Muscle layer of duodenum (tissue), 2 donors: Measurements from ENCODE around the gene SYT8.
"Not testable (repeated sequence)": the region's sequence is repeated elsewhere in the genome, so short reads cannot be mapped to it uniquely, and the experiment has no call there.

Experiments used
- H3K27ac ChIP-seq: one replicate; pipeline ENCODE4 v1.7.0; 2013; ENCODE audit warnings: mild to moderate bottlenecking, low read length
- H3K27me3 ChIP-seq: one replicate; pipeline ENCODE4 v1.7.0; 2013; ENCODE audit warnings: low read depth, mild to moderate bottlenecking, control low read depth, low read length
- H3K36me3 ChIP-seq, 2 donors: one replicate each; pipeline ENCODE4 v1.7.0; 2013; ENCODE audit warnings: low read length in 2 of 2, control low read depth in 1 of 2, mild to moderate bottlenecking in 1 of 2; ENCODE audit not compliant: insufficient read depth in 2 of 2, control insufficient read depth in 1 of 2
- H3K4me1 ChIP-seq, 2 donors: one replicate each; pipeline ENCODE4 v1.7.0; 2013; ENCODE audit warnings: low read length in 2 of 2, mild to moderate bottlenecking in 2 of 2, control low read depth in 1 of 2, moderate library complexity in 1 of 2; ENCODE audit not compliant: insufficient read depth in 2 of 2, control insufficient read depth in 1 of 2
- H3K4me3 ChIP-seq, 2 donors: one replicate each; pipeline ENCODE4 v1.7.0; 2013; ENCODE audit warnings: low read length in 2 of 2, low read depth in 1 of 2, mild to moderate bottlenecking in 1 of 2
- H3K9me3 ChIP-seq, 2 donors: one replicate each; pipeline ENCODE4 v1.7.0; 2013; ENCODE audit warnings: low read length in 2 of 2, control low read depth in 1 of 2, mild to moderate bottlenecking in 1 of 2; ENCODE audit not compliant: control insufficient read depth in 1 of 2
- donor health status: healthy.

The SYT8 gene

DNA sequence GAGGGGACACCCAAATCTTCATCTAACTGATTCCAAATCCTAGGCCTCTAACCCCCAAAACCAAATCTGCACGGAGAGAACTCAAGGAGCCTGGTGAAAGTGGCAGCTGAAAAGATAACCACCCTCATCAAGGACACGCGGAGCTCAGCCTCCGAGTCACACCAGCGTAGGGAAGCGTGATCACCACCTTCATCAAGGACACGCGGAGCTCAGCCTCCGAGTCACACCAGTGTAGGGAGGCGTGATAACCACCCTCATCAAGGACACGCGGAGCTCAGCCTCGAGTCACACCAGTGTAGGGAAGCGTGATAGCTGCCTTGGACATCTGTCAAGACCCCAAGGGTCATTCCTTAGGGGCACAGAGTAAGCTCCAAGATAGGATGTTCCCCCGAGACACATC lies 29.3 kb upstream of the SYT8 start:
- no peak overlapping the region for H3K4me3 ChIP-seq

DNA sequence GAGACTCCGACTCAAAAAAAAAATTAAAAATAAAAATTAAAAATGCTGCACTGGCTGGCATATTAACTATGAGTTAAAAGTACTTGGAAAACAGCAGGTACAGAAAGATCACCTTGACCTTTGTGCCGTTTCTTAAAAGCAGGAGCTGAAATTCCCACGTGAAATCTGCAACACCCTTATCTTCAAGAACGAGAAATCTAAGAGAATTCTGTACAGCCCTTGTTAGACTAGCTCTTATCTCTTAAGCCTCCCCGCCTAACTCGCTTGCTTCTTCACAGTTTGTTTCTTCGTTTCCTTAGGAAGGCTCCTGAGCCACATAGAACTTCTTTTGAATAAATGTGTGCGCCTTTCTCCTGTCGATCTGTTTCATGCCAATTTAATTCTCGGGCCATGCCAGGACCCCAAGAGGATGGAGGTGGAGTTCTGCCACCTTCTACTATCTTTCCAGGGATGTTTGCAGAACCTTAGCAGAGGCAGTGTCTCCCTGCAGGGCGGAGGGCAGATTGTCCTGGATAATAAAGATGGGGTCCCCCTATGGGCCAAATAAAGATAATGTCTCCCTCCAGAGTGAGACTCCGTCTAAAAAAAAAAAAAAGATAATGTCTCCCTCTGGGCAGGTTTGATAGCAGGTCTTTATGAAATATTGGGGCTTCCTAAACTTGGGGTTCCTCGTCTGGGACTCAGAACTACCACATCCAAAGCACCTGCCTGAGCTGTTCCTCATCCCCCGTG lies 27.4 kb upstream of the SYT8 start:
- no peaks in the 10 kb centered on the region for H3K27me3 ChIP-seq
- no peaks in the 10 kb centered on the region for H3K4me1 ChIP-seq
- no peaks in the 10 kb centered on the region for H3K36me3 ChIP-seq
- H3K27ac ChIP-seq = no peak overlapping the region
- peaks cover 0 to 3% of the 10 kb centered on the region in 2 donors for H3K9me3 ChIP-seq
- no peak overlapping the region for H3K4me3 ChIP-seq

More for the DNA sequence above, 29.3 kb upstream of the SYT8 start:
- no peaks in the 10 kb centered on the region for H3K36me3 ChIP-seq
- no peak overlapping the region for H3K27ac ChIP-seq
- H3K9me3 ChIP-seq = no peaks in the 10 kb centered on the region
- no peaks in the 10 kb centered on the region for H3K27me3 ChIP-seq
- no peaks in the 10 kb centered on the region for H3K4me1 ChIP-seq

DNA sequence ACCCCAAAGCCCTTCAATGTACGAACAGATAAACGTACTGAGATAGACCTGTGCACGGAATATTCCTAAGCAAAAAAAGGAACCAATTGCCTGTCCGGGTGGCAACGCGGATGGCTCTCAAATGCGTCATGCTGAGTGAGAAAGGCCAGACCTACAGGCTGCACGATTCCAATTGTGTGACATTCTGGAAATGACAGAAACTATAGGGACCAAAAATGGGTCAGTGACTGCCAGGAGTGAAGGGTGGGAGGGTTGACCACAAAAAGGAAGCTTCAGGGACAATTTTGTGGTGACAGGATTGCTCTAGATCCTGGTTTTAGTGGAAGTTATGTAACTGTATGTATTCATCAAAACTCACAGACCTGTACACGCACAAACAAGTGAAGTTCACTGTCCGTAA lies 24.0 kb upstream of the SYT8 start:
- no peak overlapping the region for H3K27ac ChIP-seq
- no peaks in the 10 kb centered on the region for H3K27me3 ChIP-seq
- no peak overlapping the region for H3K4me3 ChIP-seq
- peaks cover 0 to 3% of the 10 kb centered on the region in 2 donors for H3K9me3 ChIP-seq
- H3K4me1 ChIP-seq = no peaks in the 10 kb centered on the region
- no peaks in the 10 kb centered on the region for H3K36me3 ChIP-seq

DNA sequence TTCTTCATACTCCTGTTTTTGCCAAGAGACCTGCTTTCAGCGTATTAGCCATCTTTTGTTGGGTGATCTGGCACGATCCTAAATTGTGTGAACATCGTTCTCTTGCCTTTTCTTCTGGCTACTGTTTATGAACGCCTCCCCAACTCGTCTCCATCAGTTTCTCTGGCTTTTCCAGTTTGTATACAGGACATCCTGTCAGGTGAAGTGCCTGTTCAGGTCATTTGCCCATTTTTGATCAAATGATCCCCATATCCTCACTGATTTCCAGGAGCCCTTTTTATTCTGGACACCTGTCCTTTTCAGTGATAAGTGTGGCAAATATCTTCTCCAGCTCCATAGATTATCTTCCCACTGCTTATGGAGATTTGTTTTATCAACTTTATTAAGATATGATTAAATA lies 22.5 kb upstream of the SYT8 start:
- no peaks in the 10 kb centered on the region for H3K4me1 ChIP-seq
- peaks cover 0 to 3% of the 10 kb centered on the region in 2 donors for H3K9me3 ChIP-seq
- H3K27me3 ChIP-seq = no peaks in the 10 kb centered on the region
- no peak overlapping the region for H3K4me3 ChIP-seq
- no peaks in the 10 kb centered on the region for H3K36me3 ChIP-seq
- no peak overlapping the region for H3K27ac ChIP-seq

DNA sequence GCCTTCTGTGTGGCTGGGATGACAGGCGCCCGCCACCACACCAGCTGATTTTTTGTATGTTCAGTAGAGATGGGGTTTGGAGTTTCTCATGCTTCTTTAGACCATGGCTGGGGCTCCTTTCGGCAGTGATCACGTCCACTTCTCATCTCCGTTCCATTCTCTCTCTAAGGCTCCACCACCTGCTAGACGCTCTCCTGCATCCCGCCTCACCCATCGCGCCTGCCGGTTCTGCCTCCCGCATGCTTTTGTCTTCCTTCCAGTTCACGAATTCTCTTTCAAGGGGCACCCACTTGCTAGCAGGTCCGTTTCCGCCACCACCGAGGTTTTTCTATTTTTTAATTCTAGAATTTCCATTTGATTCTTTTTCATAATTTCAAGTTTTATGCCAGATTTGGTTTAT lies 22.0 kb upstream of the SYT8 start:
- H3K4me1 ChIP-seq = no peaks in the 10 kb centered on the region
- H3K9me3 ChIP-seq = peaks cover 0 to 3% of the 10 kb centered on the region in 2 donors
- no peaks in the 10 kb centered on the region for H3K27me3 ChIP-seq
- no peak overlapping the region for H3K27ac ChIP-seq
- no peaks in the 10 kb centered on the region for H3K36me3 ChIP-seq
- H3K4me3 ChIP-seq = no peak overlapping the region

DNA sequence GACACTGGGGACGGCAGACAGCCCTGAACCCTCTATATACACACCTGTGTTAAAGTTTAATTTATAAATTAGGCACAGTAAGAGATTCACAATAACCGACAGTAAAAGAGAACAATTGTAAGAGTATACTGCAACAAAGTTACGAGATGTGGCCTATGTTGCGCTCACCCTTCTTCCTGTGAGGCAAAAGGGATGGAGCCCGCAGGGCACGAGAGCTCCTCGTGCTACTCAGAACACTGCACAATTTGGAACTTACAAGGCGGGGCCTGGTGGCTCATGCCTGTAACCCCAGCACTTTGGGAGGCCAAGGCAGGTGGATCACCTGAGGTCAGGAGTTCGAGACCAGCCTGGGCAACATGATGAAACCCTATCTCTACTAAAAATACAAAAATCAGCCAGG lies 21.4 kb upstream of the SYT8 start:
- not testable (repeated sequence) for H3K36me3 ChIP-seq, H3K27me3 ChIP-seq, H3K27ac ChIP-seq, H3K9me3 ChIP-seq, H3K4me1 ChIP-seq, H3K4me3 ChIP-seq

DNA sequence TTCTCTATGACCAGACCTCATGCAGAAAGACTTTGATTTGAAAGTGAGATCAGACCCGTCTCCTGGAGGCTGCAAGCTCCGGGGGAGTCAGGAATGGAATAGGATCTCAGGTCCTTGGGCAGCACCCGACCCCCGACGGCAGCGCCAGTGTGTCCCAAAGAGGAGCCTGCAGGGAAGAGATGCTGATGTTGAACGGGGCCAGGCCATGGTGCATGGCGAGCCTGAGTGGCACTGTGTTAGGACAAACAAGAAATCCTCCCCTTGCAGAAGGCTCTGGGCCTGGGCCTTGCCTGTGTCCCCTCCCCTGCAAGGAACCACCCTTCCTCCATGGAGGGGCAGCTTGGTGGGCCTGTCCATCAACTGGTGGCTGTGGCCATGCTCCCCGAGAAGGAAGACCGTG lies 20.1 kb upstream of the SYT8 start:
- Histone ChIP-seq H3K27ac (no peak overlapping the region), H3K36me3 (no peaks in the 10 kb centered on the region), H3K4me1 (no peaks in the 10 kb centered on the region)

DNA sequence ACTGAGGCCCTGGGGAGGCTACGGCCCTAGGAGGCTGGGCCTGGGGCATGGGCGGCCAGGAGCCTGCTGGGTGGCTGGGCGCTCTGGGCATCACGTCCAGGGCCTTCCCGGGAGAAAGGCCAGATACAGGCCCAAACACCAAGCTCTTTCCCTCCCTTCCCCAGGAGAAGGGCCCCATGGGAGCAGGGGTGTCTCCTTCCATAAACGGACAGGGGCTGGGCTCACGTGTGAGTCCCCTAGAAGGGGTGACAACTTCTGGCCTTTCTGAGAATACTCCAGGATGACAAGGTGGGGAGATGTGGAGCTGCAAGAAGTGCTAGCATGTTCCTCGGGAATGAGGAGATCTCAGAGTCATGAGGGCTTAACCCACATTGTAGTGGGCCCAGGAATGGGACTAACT lies 19.5 kb upstream of the SYT8 start:
- H3K4me3 ChIP-seq = no peak overlapping the region
- H3K4me1 ChIP-seq = no peaks in the 10 kb centered on the region
- no peaks in the 10 kb centered on the region for H3K27me3 ChIP-seq
- peaks cover 7 to 20% of the 10 kb centered on the region in 2 donors for H3K9me3 ChIP-seq
- no peaks in the 10 kb centered on the region for H3K36me3 ChIP-seq
- H3K27ac ChIP-seq = no peak overlapping the region

More for the DNA sequence above, 20.1 kb upstream of the SYT8 start:
- Histone ChIP-seq H3K9me3 (peaks cover 7 to 20% of the 10 kb centered on the region in 2 donors), H3K4me3 (no peak overlapping the region), H3K27me3 (no peaks in the 10 kb centered on the region)

DNA sequence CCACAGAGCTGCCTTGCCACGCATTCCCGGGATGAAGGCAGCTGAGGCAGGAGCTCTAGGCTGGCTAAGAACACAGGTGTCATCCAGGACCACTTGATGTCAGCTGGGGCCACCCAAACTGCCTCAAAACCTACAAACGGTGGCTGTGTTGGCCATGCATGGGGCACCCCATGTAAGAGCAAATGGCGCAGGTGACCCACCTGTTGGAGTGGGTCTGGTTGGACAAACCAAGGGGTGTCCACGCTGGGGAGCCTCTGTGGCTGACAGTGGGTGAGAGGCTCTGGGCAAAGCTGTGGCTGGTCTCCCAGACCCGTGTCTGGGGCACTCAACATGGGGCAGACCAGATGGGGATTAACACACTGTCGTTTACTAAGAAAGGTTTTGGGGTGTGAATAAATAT lies 19.0 kb upstream of the SYT8 start:
- no peak overlapping the region for H3K4me3 ChIP-seq
- H3K9me3 ChIP-seq = peaks cover 7 to 20% of the 10 kb centered on the region in 2 donors
- H3K27ac ChIP-seq = no peak overlapping the region
- no peaks in the 10 kb centered on the region for H3K36me3 ChIP-seq
- H3K4me1 ChIP-seq = no peaks in the 10 kb centered on the region
- H3K27me3 ChIP-seq = no peaks in the 10 kb centered on the region

DNA sequence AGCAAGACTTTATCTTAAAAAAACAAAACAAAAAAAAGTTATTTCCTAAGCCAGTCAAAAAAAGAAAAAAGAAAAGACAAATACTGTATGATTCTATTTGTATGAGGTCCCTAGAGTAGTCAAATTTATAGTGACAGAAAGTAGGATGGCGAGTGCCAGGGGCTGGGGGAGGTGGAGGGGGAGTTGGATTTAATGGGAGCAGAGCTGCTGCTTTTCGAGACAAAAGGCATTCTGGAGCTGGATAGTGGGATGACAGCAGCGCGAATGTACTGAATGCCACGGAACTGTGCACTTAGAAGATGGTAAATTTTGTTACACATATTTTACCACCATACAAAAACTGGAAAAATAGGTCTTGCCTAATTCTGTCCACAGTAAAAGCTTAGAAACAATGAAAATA lies 17.8 kb upstream of the SYT8 start:
- Histone ChIP-seq H3K4me3 (no peak overlapping the region), H3K27ac (no peak overlapping the region), H3K27me3 (no peaks in the 10 kb centered on the region), H3K9me3 (peaks cover 7 to 20% of the 10 kb centered on the region in 2 donors), H3K36me3 (no peaks in the 10 kb centered on the region), H3K4me1 (no peaks in the 10 kb centered on the region)

DNA sequence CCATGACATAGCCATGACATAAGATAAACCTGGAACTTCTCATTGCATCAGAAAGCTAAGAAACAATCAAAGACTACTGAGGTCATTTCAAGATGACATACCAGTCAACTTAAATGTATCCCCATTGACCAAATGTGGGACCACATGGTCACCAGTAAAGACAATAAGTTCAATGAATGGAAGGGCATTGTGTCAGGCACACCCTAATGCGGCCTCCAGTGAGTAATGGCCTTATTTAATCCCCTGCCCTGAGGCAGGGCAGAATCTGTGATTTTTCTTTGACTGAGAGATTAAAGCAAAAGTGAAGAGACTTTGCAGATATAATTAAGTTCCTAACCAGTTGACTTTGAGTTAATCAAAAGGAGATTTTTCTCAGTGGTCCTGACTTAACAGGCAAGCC lies 17.3 kb upstream of the SYT8 start:
- no peaks in the 10 kb centered on the region for H3K27me3 ChIP-seq
- H3K4me3 ChIP-seq = no peak overlapping the region
- no peaks in the 10 kb centered on the region for H3K4me1 ChIP-seq
- H3K36me3 ChIP-seq = no peaks in the 10 kb centered on the region
- H3K27ac ChIP-seq = no peak overlapping the region
- H3K9me3 ChIP-seq = peaks cover 7 to 17% of the 10 kb centered on the region in 2 donors

DNA sequence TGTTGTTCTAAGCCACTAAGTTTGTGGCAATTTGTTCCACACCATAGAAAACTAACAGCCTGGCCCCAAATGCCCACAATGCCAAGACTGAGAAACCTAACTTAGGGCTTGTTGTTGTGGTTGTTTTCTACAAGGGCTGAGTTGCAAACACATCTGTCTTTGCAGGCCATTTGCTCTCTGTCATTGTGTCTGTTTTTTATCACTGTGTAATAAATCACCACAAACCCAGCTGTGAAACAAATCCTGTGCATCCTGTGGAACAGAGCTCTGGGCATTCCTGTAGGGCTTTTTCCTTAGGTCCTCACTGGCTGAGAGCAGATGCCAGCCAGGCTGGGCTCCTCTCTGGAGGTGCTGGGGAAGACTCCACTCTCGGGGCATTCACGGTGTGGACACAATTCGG lies 15.7 kb upstream of the SYT8 start:
- H3K9me3 ChIP-seq = peaks cover 7 to 17% of the 10 kb centered on the region in 2 donors
- H3K36me3 ChIP-seq = no peaks in the 10 kb centered on the region
- no peaks in the 10 kb centered on the region for H3K4me1 ChIP-seq
- no peak overlapping the region for H3K27ac ChIP-seq
- H3K4me3 ChIP-seq = no peak overlapping the region
- H3K27me3 ChIP-seq = no peaks in the 10 kb centered on the region
